Fibroblast of mammary gland (primary cell): ENCODE data around the gene FGA.

Experiments used
- DNase-seq: peaks from one replicate; pipeline ENCODE4 v3.0.0-alpha.2; 2010; ENCODE audit warnings: low read depth
- H3K4me3 ChIP-seq: 2 replicates; pipeline ENCODE4 v1.5.1; 2011; ENCODE audit warnings: low read depth, mild to moderate bottlenecking, low read length, moderate library complexity; ENCODE audit not compliant: control insufficient read depth
- CTCF ChIP-seq: conservative IDR thresholded peaks from 2 replicates; pipeline ENCODE4 v1.5.1; 2011; ENCODE audit warnings: low read depth, low read length, inconsistent platforms; ENCODE audit not compliant: control insufficient read depth, insufficient read depth

FGA gene

GRCh38 chr4:154623436-154623835 lies 32.9 kb upstream of the FGA start:
- no peak for DNase-seq
- H3K4me3 ChIP-seq = no peak overlapping the region
- TF ChIP-seq CTCF = no peak

- H3K4me3 ChIP-seq = no peak overlapping the region
- peak; percentile 64 for DNase-seq
- peak; percentile 61 for TF ChIP-seq CTCF
Observed at GRCh38 chr4:154622598-154622997, 32.1 kb upstream of the FGA start.

- no peak for DNase-seq
- no peak for TF ChIP-seq CTCF
Observed at GRCh38 chr4:154620111-154620510, 29.6 kb upstream of the FGA start.

DNA sequence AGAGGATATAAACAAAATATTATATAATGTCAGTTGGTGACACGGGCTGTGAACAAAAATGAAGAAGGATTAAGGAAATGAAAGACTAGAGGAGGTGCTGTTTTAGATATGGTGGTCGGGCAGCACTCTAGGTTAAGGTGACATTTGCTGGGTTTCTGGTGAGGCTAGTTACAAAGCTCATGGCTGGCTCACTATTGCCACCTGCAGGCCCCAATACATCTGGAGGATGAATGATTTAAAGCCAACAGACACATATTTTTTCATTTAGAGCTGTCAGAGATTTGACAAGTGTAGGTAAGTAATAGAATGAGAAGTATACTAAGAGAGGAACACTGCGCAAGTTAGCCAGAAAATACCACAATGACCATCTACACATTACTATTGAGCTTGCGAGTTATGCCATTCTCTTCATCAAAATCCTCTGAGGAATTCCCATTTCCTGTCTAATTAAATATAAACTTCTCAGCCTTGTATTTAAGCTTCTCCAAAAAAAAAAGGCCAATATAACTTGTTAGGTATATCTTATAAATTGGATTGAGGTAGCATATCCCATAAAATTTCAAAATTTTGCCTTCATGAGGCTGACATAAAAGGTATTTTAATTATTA lies 28.3 kb upstream of the FGA start:
- H3K4me3 ChIP-seq = no peak overlapping the region
- DNase-seq = peak; percentile 48
- TF ChIP-seq CTCF = peak; percentile 74

More at GRCh38 chr4:154620111-154620510, 29.6 kb upstream of the FGA start:
- no peak overlapping the region for H3K4me3 ChIP-seq

DNA sequence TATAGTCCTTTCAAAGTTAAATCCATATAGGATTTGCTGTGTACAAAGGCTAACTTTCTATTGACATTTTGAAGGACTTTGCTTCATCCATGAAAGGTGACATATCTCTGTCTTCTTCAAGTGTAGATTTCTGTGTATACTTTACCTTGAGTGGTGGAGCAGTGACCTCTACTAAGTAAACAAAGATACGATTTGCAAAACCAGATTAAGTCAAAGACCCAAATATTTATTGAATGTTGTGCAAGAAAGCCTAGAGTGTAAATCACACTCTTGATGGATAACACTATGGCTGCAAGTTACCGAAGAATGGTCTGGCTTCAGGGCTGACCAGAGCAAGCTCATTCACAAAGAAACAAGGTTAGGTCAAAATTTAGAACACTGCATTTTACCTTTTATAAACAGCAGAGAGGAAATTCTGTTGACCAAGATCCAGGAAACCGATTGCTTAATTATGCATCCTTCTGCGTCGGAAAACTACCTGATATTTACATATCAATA lies 27.3 kb upstream of the FGA start:
- no peak for DNase-seq
- no peak for TF ChIP-seq CTCF
- no peak overlapping the region for H3K4me3 ChIP-seq

DNA sequence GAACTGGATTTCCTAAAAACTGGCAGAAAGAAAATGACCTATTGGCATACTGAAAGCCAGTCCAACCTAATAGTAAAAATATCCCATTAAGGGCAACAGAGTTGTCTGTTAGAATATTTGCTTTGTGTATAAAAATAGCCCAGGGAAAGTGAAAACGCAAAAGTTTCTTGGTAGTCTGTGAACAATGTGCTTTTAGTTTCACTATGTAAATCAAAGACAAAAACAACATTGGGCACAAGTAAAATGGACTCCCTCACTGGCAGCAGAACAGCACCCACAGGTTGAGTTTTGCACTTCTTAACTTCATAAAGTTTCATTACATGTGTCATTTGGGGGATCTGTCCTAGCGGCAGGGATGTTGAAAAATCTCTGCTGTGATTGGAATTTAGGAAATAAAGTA lies 26.2 kb upstream of the FGA start:
- no peak for TF ChIP-seq CTCF
- H3K4me3 ChIP-seq = no peak overlapping the region
- no peak for DNase-seq

- H3K4me3 ChIP-seq = no peak overlapping the region
- no peak for TF ChIP-seq CTCF
- DNase-seq = no peak
Observed at GRCh38 chr4:154616287-154616686, 25.7 kb upstream of the FGA start.
